Omental fat pad (tissue), 4 donors: Measurements from ENCODE around the gene SLC27A3. TPM values are rescaled to one million over a fixed set of nuclear protein-coding genes. Genes with fewer than 3 reads are reported as not detected.
A peak's percentile ranks its signal among the peaks of the same experiment; 100 is the strongest.

Experiments used
- ATAC-seq: fragments of 150-250 bp; one replicate; pipeline ENCODE4 v1.9.1; 2016; ENCODE audit warnings: mild to moderate bottlenecking, moderate library complexity; ENCODE audit not compliant: low FRiP score
- DNase-seq: peaks from one replicate; pipeline ENCODE4 v3.0.0-alpha.2; 2019; ENCODE audit warnings: low spot score
- total RNA-seq, 4 donors: library from RNA; depleted of rRNA; stranded (reverse); fragments of >200 nt; gene quantifications; one replicate each; pipeline ENCODE4 v1.1.0, GENCODE V29; 2016
- TF ChIP-seq, protein P1 (sequence below), 3 donors: fragments of 450-650 bp; IDR thresholded peaks; one replicate each; pipeline ENCODE4 v1.5.1; 2016 to 2017; ENCODE audit warnings: antibody characterized with exemption in 3 of 3, mild to moderate bottlenecking in 3 of 3, moderate library complexity in 2 of 3

SLC27A3 gene, protein sequence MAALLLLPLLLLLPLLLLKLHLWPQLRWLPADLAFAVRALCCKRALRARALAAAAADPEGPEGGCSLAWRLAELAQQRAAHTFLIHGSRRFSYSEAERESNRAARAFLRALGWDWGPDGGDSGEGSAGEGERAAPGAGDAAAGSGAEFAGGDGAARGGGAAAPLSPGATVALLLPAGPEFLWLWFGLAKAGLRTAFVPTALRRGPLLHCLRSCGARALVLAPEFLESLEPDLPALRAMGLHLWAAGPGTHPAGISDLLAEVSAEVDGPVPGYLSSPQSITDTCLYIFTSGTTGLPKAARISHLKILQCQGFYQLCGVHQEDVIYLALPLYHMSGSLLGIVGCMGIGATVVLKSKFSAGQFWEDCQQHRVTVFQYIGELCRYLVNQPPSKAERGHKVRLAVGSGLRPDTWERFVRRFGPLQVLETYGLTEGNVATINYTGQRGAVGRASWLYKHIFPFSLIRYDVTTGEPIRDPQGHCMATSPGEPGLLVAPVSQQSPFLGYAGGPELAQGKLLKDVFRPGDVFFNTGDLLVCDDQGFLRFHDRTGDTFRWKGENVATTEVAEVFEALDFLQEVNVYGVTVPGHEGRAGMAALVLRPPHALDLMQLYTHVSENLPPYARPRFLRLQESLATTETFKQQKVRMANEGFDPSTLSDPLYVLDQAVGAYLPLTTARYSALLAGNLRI
- 10 to 100 TPM; 29.4 to 65.4 (median 40.5) TPM for total RNA-seq

DNA sequence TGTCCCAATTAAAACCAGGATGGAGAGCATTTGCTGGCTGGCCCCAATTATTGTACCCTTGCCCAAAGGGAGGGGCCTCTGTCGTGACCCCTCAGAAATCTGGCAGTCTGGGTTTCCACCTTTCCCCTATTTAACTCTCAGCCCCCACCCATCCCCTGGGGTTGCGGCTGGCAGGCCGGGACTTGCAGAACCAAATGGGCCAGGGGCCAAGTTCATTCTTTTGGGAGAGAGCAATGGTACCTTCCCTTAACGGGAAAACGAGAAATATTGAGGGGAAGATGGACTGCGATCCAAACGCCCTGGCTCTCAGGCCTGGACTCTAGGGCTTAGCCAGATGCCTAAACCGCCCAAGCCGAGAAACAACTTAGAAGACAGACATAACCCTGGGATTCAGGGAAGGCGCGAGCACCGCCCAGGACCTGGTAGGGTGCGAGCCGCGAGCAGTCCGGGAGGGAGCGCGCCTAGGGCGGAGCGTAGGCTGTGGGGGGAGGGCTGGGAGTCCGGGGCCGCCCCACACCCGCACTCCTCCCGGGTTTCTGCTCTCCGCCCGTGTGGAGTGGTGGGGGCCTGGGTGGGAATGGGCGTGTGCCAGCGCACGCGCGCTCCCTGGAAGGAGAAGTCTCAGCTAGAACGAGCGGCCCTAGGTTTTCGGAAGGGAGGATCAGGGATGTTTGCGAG, at the start of gene SLC27A3:
TSS of gene SLC27A3 (plus strand) at position 628 of the 678 bp plus-strand sequence. CDS start 91 bp downstream, outside the sequence.
- TF ChIP-seq, protein P1, sequence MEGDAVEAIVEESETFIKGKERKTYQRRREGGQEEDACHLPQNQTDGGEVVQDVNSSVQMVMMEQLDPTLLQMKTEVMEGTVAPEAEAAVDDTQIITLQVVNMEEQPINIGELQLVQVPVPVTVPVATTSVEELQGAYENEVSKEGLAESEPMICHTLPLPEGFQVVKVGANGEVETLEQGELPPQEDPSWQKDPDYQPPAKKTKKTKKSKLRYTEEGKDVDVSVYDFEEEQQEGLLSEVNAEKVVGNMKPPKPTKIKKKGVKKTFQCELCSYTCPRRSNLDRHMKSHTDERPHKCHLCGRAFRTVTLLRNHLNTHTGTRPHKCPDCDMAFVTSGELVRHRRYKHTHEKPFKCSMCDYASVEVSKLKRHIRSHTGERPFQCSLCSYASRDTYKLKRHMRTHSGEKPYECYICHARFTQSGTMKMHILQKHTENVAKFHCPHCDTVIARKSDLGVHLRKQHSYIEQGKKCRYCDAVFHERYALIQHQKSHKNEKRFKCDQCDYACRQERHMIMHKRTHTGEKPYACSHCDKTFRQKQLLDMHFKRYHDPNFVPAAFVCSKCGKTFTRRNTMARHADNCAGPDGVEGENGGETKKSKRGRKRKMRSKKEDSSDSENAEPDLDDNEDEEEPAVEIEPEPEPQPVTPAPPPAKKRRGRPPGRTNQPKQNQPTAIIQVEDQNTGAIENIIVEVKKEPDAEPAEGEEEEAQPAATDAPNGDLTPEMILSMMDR (IDR thresholded peaks at IDR 0.05), result no peak
- no peak for DNase-seq
- ATAC-seq, result peak; percentile 78

GRCh38 chr1:153727463-153728304, 47.5 kb upstream of the SLC27A3 start, which contains the start of gene INTS3:
TSS of gene INTS3 (plus strand) at chr1:153728050. CDS start at chr1:153728635, 585 bp downstream.
- peak; percentile 100 for ATAC-seq
- peak; percentile 94 for DNase-seq
- TF ChIP-seq, protein P1 (IDR thresholded peaks at IDR 0.05), result no peak

- ATAC-seq (peak; percentile 37), DNase-seq (no peak)
Observed at GRCh38 chr1:153728305-153729066, 46.7 kb upstream of the SLC27A3 start.

DNA sequence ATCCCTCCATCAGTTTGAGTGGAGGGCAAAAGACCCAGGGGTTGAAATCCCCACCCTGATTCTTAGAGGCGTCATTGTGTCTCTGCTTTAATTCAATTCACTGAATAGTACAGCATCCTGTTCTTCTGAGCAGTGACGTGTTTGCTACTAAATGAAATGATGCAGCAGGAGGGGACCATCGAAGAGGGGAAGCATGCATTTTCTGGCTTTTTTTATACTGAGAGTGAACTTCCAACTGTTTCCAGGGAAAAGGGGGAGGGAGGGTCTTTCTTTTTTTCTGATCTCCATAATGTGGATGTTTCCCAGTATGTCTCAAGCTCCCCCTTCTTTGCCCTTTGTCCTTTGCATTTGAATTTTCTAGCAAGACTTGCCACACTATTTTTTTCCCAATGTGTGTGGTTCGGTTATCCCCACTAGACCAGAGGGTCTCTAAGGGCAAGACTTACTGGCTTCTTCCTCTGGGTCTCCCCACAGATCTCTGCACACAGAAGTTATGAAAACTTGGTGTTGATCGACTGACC, 44.7 kb upstream of the SLC27A3 start:
- TF ChIP-seq, protein P1 (IDR thresholded peaks at IDR 0.05), result no peak
- no peak for ATAC-seq
- DNase-seq, result no peak

More at GRCh38 chr1:153728305-153729066, 46.7 kb upstream of the SLC27A3 start:
- TF ChIP-seq, protein P1 (IDR thresholded peaks at IDR 0.05), result no peak

DNA sequence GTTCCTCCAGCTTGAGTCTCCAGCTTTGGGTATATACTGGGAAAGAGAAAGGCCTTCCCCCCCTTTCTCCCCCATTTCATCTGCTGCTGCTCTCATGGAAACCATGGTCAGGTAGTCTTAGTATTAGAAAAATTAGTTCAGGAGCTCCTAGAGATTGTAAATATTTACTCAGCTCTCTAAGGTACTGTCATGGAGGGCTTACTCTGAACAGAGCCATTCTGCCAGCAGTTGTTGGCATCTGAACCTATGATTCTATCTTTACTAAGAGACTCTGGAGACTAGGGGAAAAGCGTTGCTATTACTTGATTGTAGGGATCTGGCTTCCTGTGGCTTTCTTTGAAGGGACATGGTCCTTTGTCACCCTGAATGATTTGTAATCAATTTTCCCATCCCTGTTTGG, 41.2 kb upstream of the SLC27A3 start:
- TF ChIP-seq, protein P1 (IDR thresholded peaks at IDR 0.05), result no peak
- no peak for ATAC-seq
- no peak for DNase-seq
